Trophoblast cell (in vitro differentiated cells and primary cell): ENCODE results near the gene MEAK7.

Source experiments
- DNase-seq, 2 donors: peaks; one replicate each; pipeline ENCODE4 v3.0.0-alpha.2; 2016
- H2AFZ ChIP-seq: 2 replicates; pipeline ENCODE4 v1.6.1; 2013; ENCODE audit warnings: low read length, moderate library complexity, mild to moderate bottlenecking; ENCODE audit not compliant: insufficient read depth, poor library complexity
- H2AK5ac ChIP-seq: 2 replicates; pipeline ENCODE4 v1.6.1; 2013; ENCODE audit warnings: mild to moderate bottlenecking, low read length
- H2BK120ac ChIP-seq: 2 replicates; pipeline ENCODE4 v1.6.1; 2013; ENCODE audit warnings: low read length, mild to moderate bottlenecking, moderate library complexity; ENCODE audit not compliant: insufficient read depth, poor library complexity
- H2BK12ac ChIP-seq: 2 replicates; pipeline ENCODE4 v1.6.1; 2013; ENCODE audit warnings: mild to moderate bottlenecking, low read length, moderate library complexity
- H2BK5ac ChIP-seq: 2 replicates; pipeline ENCODE4 v1.6.1; 2013; ENCODE audit warnings: low read length, low read depth, moderate library complexity, mild to moderate bottlenecking; ENCODE audit not compliant: poor library complexity
- H3K14ac ChIP-seq: 2 replicates; pipeline ENCODE4 v1.6.1; 2013; ENCODE audit warnings: mild to moderate bottlenecking, low read length
- H3K18ac ChIP-seq: 2 replicates; pipeline ENCODE4 v1.6.1; 2013; ENCODE audit warnings: mild to moderate bottlenecking, low read length
- H3K23ac ChIP-seq: 2 replicates; pipeline ENCODE4 v1.6.1; 2013; ENCODE audit warnings: low read length
- H3K27ac ChIP-seq: 2 replicates; pipeline ENCODE4 v1.5.1; 2013; ENCODE audit warnings: low read depth, mild to moderate bottlenecking, inconsistent platforms, low read length, moderate library complexity
- H3K27me3 ChIP-seq: 2 replicates; pipeline ENCODE4 v1.6.1; 2013; ENCODE audit warnings: inconsistent platforms, mild to moderate bottlenecking, low read length, moderate library complexity; ENCODE audit not compliant: insufficient read depth
- H3K36me3 ChIP-seq, 2 experiments: 1 replicate in 1 of 2; 2 replicates in 1 of 2; pipeline ENCODE4 v1.6.1; 2013; ENCODE audit warnings: low read length in 2 of 2, mild to moderate bottlenecking in 2 of 2, moderate library complexity in 1 of 2; ENCODE audit not compliant: insufficient read depth in 2 of 2, control insufficient read depth in 1 of 2
- H3K4ac ChIP-seq: 2 replicates; pipeline ENCODE4 v1.6.1; 2013; ENCODE audit warnings: low read depth, mild to moderate bottlenecking, low read length, moderate library complexity
- H3K4me1 ChIP-seq, 2 experiments: 1 replicate in 1 of 2; 2 replicates in 1 of 2; pipeline ENCODE4 v1.6.1; 2013; ENCODE audit warnings: low read length in 2 of 2, mild to moderate bottlenecking in 2 of 2, moderate library complexity in 1 of 2; ENCODE audit not compliant: insufficient read depth in 2 of 2, control insufficient read depth in 1 of 2
- H3K4me2 ChIP-seq: 2 replicates; pipeline ENCODE4 v1.6.1; 2013; ENCODE audit warnings: inconsistent platforms, mild to moderate bottlenecking, low read length, moderate library complexity
- H3K4me3 ChIP-seq: 2 replicates; pipeline ENCODE4 v1.5.1; 2013; ENCODE audit warnings: mild to moderate bottlenecking, low read depth, low read length, inconsistent platforms
- H3K79me1 ChIP-seq: one replicate; pipeline ENCODE4 v1.6.1; 2013; ENCODE audit warnings: low read length
- H3K79me2 ChIP-seq: 2 replicates; pipeline ENCODE4 v1.6.1; 2013; ENCODE audit warnings: low read length, mild to moderate bottlenecking; ENCODE audit not compliant: control insufficient read depth, insufficient read depth, poor library complexity
- H3K9ac ChIP-seq: 2 replicates; pipeline ENCODE4 v1.6.1; 2013; ENCODE audit warnings: mild to moderate bottlenecking, low read length
- H3K9me3 ChIP-seq: 2 replicates; pipeline ENCODE4 v1.6.1; 2013; ENCODE audit warnings: low read depth, mild to moderate bottlenecking, control low read depth, inconsistent platforms, low read length; ENCODE audit not compliant: insufficient read depth
- H4K12ac ChIP-seq: 2 replicates; pipeline ENCODE4 v1.6.1; 2013; ENCODE audit warnings: low read depth, mild to moderate bottlenecking, low read length, moderate library complexity
- H4K8ac ChIP-seq: 2 replicates; pipeline ENCODE4 v1.6.1; 2013; ENCODE audit warnings: low read depth, mild to moderate bottlenecking, low read length, moderate library complexity
- H4K91ac ChIP-seq: one replicate; pipeline ENCODE4 v1.6.1; 2013; ENCODE audit warnings: low read depth, mild to moderate bottlenecking, low read length, moderate library complexity
- WGBS: extraction: QIAGEN DNeasy Blood & Tissue Kit; methylation state at CpG from one replicate; pipeline ENCODE4 v1.1.7; 2013; ENCODE audit warnings: missing lambda C conversion rate; ENCODE audit not compliant: insufficient read length, insufficient coverage; ENCODE audit errors: extremely low coverage; 5-methylcytosine and 5-hydroxymethylcytosine counted together

Gene MEAK7

DNA sequence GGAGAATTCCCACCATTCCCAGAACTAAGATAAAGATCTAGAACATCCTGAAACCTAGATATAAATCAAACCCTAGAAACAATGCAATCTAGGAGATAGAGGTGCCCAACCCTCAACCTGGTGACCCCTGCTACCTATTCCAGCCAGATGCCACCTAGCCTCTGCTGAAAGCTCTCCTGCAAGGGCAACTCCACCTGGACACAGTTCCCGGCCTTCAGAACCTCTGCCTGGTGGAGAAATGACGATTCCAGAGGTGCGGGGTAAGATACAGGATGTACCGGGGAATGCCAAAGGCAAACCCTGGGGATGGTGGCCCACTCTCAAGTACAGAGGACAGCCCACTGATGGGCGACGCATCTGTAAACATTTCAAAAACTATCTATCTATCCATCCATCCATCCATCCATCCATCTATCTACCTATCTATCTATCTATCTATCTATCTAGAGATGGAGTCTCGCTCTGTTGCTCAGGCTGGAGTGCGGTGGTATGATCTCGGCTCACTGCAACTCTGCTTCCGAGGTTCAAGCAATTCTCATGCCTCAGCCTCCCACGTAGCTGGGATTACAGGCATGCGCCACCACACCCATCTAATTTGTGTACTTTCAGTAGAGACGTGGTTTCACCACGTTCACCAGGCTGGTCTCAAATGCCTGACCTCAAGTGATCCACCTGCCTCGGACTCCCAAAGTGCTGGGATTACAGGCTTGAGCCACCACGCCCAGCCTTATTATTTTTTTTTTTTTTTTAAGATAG lies 19.0 kb downstream of the MEAK7 start:
- H3K4me3 ChIP-seq = no peak overlapping the region
- H4K8ac ChIP-seq = no peak overlapping the region
- H3K36me3 ChIP-seq = peaks cover 52 to 62% of the 10 kb centered on the region in 2 experiments
- H3K4me2 ChIP-seq = no peak overlapping the region
- no peaks in the 10 kb centered on the region for H3K79me1 ChIP-seq
- H3K27me3 ChIP-seq = no peaks in the 10 kb centered on the region
- H3K9me3 ChIP-seq = no peaks in the 10 kb centered on the region
- H2BK120ac ChIP-seq = no peak overlapping the region
- H4K12ac ChIP-seq = no peak overlapping the region
- H3K9ac ChIP-seq = no peak overlapping the region
- no peak overlapping the region for H3K27ac ChIP-seq
- no peak overlapping the region for H2AK5ac ChIP-seq
- no peak overlapping the region for H2BK12ac ChIP-seq
- no peak for DNase-seq
- no peak overlapping the region for H2AFZ ChIP-seq
- H3K23ac ChIP-seq = no peak overlapping the region
- no peak overlapping the region for H3K14ac ChIP-seq
- H3K18ac ChIP-seq = no peak overlapping the region
- H2BK5ac ChIP-seq = no peak overlapping the region
- no peaks in the 10 kb centered on the region for H3K79me2 ChIP-seq
- H4K91ac ChIP-seq = no peak overlapping the region
- H3K4ac ChIP-seq = no peak overlapping the region
- H3K4me1 ChIP-seq = no peaks in the 10 kb centered on the region
- WGBS = no CpG with 5 or more reads among the region's 16 CpGs

DNA sequence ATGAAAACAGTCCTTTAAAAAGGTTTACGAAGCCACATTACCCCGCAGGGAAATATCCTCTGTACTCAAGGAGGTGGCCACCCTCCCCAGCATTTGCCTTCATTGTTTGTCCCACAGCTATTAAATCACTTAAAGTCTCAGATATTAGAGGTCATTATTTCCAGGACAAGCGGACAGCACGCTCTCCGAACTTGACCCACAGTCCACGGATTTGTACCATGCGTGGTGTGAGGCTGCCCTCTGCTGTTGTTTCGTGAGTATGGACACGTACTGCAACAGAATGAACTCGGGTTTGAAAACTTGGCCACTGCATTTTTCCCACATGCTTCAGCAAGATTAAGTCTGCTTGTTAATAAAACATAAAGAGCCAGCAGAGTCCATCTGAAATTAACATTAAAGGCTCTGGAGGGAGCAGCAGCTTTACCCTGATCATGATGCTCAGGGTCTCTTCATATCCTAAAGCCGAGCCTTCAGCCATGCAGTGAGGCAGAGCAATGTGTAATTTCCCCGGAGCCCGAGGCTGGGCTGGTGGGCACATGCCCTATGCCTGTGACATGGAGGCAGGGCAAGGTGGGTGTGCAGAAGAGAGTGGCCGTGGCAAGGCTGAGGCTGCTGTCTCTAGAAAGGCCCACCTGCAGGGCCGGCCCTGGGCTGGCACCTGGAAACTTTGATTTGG lies 19.7 kb downstream of the MEAK7 start:
- Histone ChIP-seq H2AK5ac (no peak overlapping the region), H4K12ac (no peak overlapping the region), H3K27ac (no peak overlapping the region), H3K4me1 (no peaks in the 10 kb centered on the region), H3K23ac (no peak overlapping the region), H3K27me3 (no peaks in the 10 kb centered on the region), H3K79me1 (no peaks in the 10 kb centered on the region), H2AFZ (no peak overlapping the region), H2BK5ac (no peak overlapping the region), H3K4me3 (no peak overlapping the region), H4K91ac (no peak overlapping the region), H3K9me3 (no peaks in the 10 kb centered on the region), H3K4ac (no peak overlapping the region), H3K36me3 (peaks cover 58 to 68% of the 10 kb centered on the region in 2 experiments), H3K79me2 (no peaks in the 10 kb centered on the region), H3K4me2 (no peak overlapping the region), H3K9ac (no peak overlapping the region), H2BK120ac (no peak overlapping the region), H3K14ac (no peak overlapping the region), H2BK12ac (no peak overlapping the region), H4K8ac (no peak overlapping the region), H3K18ac (no peak overlapping the region)
- peak; percentile 47 to 86 for DNase-seq
- WGBS = no CpG with 5 or more reads among the region's 15 CpGs

GRCh38 chr16:84483882-84484565 lies 20.4 kb downstream of the MEAK7 start:
- H3K9me3 ChIP-seq = no peaks in the 10 kb centered on the region
- H2AFZ ChIP-seq = no peak overlapping the region
- no peak overlapping the region for H3K14ac ChIP-seq
- H3K79me2 ChIP-seq = no peaks in the 10 kb centered on the region
- H3K4me1 ChIP-seq = peaks cover 0 to 1% of the 10 kb centered on the region in 2 experiments
- no peak overlapping the region for H3K4ac ChIP-seq
- no peak overlapping the region for H3K27ac ChIP-seq
- no peak overlapping the region for H2BK120ac ChIP-seq
- no peak overlapping the region for H2BK12ac ChIP-seq
- no peaks in the 10 kb centered on the region for H3K27me3 ChIP-seq
- peak overlapping the region; percentile 4 for H4K91ac ChIP-seq
- H3K23ac ChIP-seq = no peak overlapping the region
- H2AK5ac ChIP-seq = no peak overlapping the region
- no peak overlapping the region for H3K9ac ChIP-seq
- H3K18ac ChIP-seq = peak overlapping the region; percentile 34
- H3K4me3 ChIP-seq = no peak overlapping the region
- H2BK5ac ChIP-seq = no peak overlapping the region
- no CpG with 5 or more reads among the region's 19 CpGs for WGBS
- H4K12ac ChIP-seq = no peak overlapping the region
- DNase-seq = no peak
- no peak overlapping the region for H4K8ac ChIP-seq
- peaks cover 59 to 63% of the 10 kb centered on the region in 2 experiments for H3K36me3 ChIP-seq
- no peaks in the 10 kb centered on the region for H3K79me1 ChIP-seq
- H3K4me2 ChIP-seq = no peak overlapping the region

GRCh38 chr16:84482951-84483881 lies 21.2 kb downstream of the MEAK7 start:
- H4K8ac ChIP-seq = no peak overlapping the region
- no CpG with 5 or more reads among the region's 25 CpGs for WGBS
- H3K14ac ChIP-seq = no peak overlapping the region
- H3K79me1 ChIP-seq = peaks cover 3% of the 10 kb centered on the region
- H3K23ac ChIP-seq = no peak overlapping the region
- no peaks in the 10 kb centered on the region for H3K27me3 ChIP-seq
- H3K18ac ChIP-seq = peak overlapping the region; percentile 34
- no peak overlapping the region for H3K27ac ChIP-seq
- H2BK12ac ChIP-seq = no peak overlapping the region
- peaks cover 2% of the 10 kb centered on the region for H3K79me2 ChIP-seq
- no peak overlapping the region for H2AK5ac ChIP-seq
- H3K36me3 ChIP-seq = peaks cover 59 to 63% of the 10 kb centered on the region in 2 experiments
- no peak overlapping the region for H2AFZ ChIP-seq
- H4K12ac ChIP-seq = no peak overlapping the region
- no peak overlapping the region for H2BK5ac ChIP-seq
- H3K4ac ChIP-seq = no peak overlapping the region
- peak overlapping the region; percentile 4 for H4K91ac ChIP-seq
- H2BK120ac ChIP-seq = no peak overlapping the region
- no peak for DNase-seq
- H3K9ac ChIP-seq = no peak overlapping the region
- no peak overlapping the region for H3K4me2 ChIP-seq
- no peaks in the 10 kb centered on the region for H3K9me3 ChIP-seq
- peak overlapping the region; percentile 8 for H3K4me3 ChIP-seq
- H3K4me1 ChIP-seq = peaks cover 4 to 8% of the 10 kb centered on the region in 2 experiments
